Astrocyte of the spinal cord (primary cell): ENCODE measurements around the gene SPG11.

ENCODE experiments used
- DNase-seq: peaks from one replicate; pipeline ENCODE4 v3.0.0; 2011; ENCODE audit warnings: low read depth, low spot score
- H3K4me3 ChIP-seq: 2 replicates; pipeline ENCODE4 v1.5.1; 2011; ENCODE audit warnings: low read depth, mild to moderate bottlenecking, low read length, moderate library complexity
- CTCF ChIP-seq: IDR thresholded peaks from 2 replicates; pipeline ENCODE4 v1.5.1; 2012; ENCODE audit warnings: low read depth, mild to moderate bottlenecking, low read length, inconsistent platforms
- in situ Hi-C: cut with HindIII; loops from 2 replicates; pipeline ENCODE4 v1.10.0; 2017; ENCODE audit warnings: low sequenced_read_pairs

SPG11 gene

GRCh38 chr15:44661576-44661975, 1.9 kb downstream of the SPG11 start:
- in situ Hi-C loops = no loop called here
- TF ChIP-seq CTCF = no peak
- no peak overlapping the region for H3K4me3 ChIP-seq
- no peak for DNase-seq

DNA sequence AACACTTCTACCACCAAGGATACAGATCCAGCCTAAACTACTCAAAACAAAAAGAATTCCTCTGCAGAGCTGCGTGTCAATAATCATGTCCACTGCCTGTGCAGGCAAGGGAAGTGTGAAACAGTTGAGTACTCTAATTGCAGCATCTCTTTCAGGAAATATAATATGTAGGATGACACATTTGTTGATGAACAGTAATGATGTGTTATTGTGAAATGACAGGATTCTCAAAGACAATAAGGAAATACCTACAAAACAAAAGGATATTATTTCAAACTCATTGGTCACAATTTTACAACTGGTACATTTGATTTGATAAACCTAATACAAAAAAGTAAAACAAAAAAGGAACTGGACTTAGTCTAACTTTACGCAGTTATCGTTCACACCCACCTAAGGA, 4.4 kb downstream of the SPG11 start:
- no peak for DNase-seq
- TF ChIP-seq CTCF = no peak
- in situ Hi-C loops = no loop called here
- no peak overlapping the region for H3K4me3 ChIP-seq

DNA sequence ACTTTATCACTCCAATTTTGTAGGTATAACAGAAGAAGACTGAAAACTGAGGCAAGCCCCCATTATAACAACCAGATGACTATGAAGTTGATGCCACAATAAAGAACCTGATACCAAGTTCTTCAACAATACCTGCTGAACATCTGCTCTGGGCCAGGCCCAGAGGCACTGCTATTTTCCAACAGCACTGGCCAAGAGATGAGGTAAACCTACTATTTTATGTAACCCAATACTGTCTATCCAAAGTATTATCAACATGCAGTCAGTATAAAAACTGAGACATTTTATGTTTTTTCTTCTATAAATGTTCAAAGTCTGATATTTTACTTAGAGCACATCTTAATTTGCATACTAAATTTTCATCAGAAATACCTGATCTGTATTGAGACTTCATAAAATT, 6.1 kb downstream of the SPG11 start:
- in situ Hi-C loops = no loop called here
- no peak for DNase-seq
- H3K4me3 ChIP-seq = no peak overlapping the region
- no peak for TF ChIP-seq CTCF

DNA sequence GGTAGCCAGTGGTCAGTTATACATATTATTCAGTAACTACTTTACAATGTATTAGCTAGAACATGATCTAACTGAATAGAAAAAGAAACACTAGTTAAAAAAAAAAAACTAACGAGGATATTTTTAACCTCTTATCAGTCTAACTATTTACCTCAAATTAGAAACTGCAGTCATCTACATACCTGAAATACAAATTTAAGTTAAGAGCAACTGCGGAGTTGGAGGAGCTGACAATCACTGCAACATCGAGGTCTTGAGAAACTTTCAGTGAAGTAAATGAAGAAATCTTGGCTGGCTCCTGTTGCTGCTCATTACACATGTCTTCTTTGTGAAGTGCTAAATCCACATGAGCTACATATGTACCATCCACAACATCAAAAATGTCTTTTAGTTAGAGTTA, 6.5 kb downstream of the SPG11 start:
- no peak for TF ChIP-seq CTCF

DNA sequence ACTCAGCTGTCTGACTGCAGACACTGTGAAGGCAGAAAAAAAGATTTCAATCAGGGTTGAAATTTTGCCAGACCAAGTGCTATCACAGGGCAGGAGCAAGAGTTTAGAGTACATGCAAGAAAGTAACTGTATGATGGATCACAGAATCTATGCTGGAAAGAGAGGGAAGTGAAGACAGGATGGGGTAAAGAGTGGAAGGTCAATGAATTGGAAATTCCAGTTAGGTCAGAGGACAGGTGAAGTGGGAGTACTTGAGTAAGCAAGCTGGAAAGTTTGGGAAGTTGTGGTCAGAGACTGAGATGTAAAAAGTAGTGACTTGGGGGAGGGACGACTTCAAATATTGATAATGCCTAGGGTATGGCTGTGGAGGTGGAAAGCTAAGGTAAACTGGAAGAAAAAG, 7.2 kb downstream of the SPG11 start:
- TF ChIP-seq CTCF = no peak
- in situ Hi-C loops = no loop called here
- no peak for DNase-seq
- no peak overlapping the region for H3K4me3 ChIP-seq

More for the DNA sequence above, 6.5 kb downstream of the SPG11 start:
- in situ Hi-C loops = no loop called here
- no peak for DNase-seq
- H3K4me3 ChIP-seq = no peak overlapping the region

DNA sequence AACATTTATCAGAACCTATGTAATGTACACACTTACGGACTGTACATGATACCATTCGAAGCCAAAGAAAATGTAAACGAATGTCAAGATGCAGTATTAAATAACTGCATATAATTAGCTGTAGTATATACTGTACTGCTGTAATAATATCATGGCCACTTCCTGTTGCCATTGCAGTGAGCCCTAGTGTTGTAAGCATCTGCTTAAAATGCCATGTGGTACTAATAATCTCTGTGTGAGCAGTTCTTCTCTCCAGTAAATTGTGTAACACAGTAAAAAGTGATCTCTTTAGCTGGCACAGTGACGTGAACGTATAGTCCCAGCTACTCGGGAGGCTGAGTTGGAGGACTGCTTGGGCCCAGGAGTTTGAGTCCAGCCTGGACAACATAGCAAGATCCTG, 8.6 kb downstream of the SPG11 start:
- in situ Hi-C loops = no loop called here
- no peak overlapping the region for H3K4me3 ChIP-seq
- no peak for DNase-seq
- no peak for TF ChIP-seq CTCF

- H3K4me3 ChIP-seq = no peak overlapping the region
- TF ChIP-seq CTCF = no peak
- in situ Hi-C loops = no loop called here
- no peak for DNase-seq
Measured at GRCh38 chr15:44647637-44648036, 15.8 kb downstream of the SPG11 start.
